GM21390 (cell line): Measurements from ENCODE around the gene GLP2R.

Experiments used
- ATAC-seq: cut with Tn5 transposase; IDR thresholded peaks from one replicate; pipeline ENCODE4 v1.9.1; 2021; ENCODE audit not compliant: unreplicated experiment

The GLP2R gene

GRCh38 chr17:9898812-9899211 is 73.1 kb downstream of the GLP2R start:
- ATAC-seq = no peak

GRCh38 chr17:9899280-9900043 is 73.7 kb downstream of the GLP2R start:
- no peak for ATAC-seq

GRCh38 chr17:9900044-9900594 is 74.4 kb downstream of the GLP2R start:
- ATAC-seq = no peak

GRCh38 chr17:9900784-9901183 is 75.1 kb downstream of the GLP2R start:
- ATAC-seq = no peak

- no peak for ATAC-seq
Measured at GRCh38 chr17:9902120-9902519, 76.4 kb downstream of the GLP2R start.

- ATAC-seq = no peak
Measured at GRCh38 chr17:9904277-9905077, 78.8 kb downstream of the GLP2R start.

- ATAC-seq = no peak
Measured at GRCh38 chr17:9905078-9905415, 79.3 kb downstream of the GLP2R start, which contains the start of gene RCVRN. Gene RCVRN (minus strand): TSS chr17:9905271. CDS start chr17:9905180, 91 bp downstream.

GRCh38 chr17:9905902-9906301 is 80.2 kb downstream of the GLP2R start:
- ATAC-seq = no peak

- ATAC-seq = no peak
Measured at GRCh38 chr17:9906616-9907015, 80.9 kb downstream of the GLP2R start.

GRCh38 chr17:9907131-9907530 is 81.4 kb downstream of the GLP2R start:
- no peak for ATAC-seq

- ATAC-seq = no peak
Measured at GRCh38 chr17:9907883-9908648, 82.3 kb downstream of the GLP2R start.

GRCh38 chr17:9908649-9909042 is 82.9 kb downstream of the GLP2R start:
- ATAC-seq = no peak

GRCh38 chr17:9911089-9911488 is 85.4 kb downstream of the GLP2R start:
- ATAC-seq = no peak

- no peak for ATAC-seq
Measured at GRCh38 chr17:9912121-9913099, 86.7 kb downstream of the GLP2R start.

GRCh38 chr17:9913476-9913875 is 87.8 kb downstream of the GLP2R start:
- ATAC-seq = no peak

GRCh38 chr17:9916108-9916507 is 90.4 kb downstream of the GLP2R start:
- ATAC-seq = no peak

GRCh38 chr17:9917131-9917530 is 91.4 kb downstream of the GLP2R start:
- no peak for ATAC-seq

- ATAC-seq = no peak
Measured at GRCh38 chr17:9917801-9918200, 92.1 kb downstream of the GLP2R start.

GRCh38 chr17:9918352-9918751 is 92.6 kb downstream of the GLP2R start:
- ATAC-seq = no peak

GRCh38 chr17:9918804-9919352 is 93.2 kb downstream of the GLP2R start:
- ATAC-seq = no peak
